NT2/D1 (cell line): ENCODE results near the gene CHAMP1.

Experiments used
- DNase-seq: peaks from one replicate; pipeline ENCODE4 v3.0.0-alpha.2; 2011; ENCODE audit warnings: low read depth, low spot score
- H3K27me3 ChIP-seq: 2 replicates; pipeline ENCODE4 v1.6.0; 2011; ENCODE audit warnings: mild to moderate bottlenecking; ENCODE audit not compliant: insufficient read length, insufficient read depth
- H3K36me3 ChIP-seq: 2 replicates; pipeline ENCODE4 v1.6.1; 2011; ENCODE audit warnings: mild to moderate bottlenecking, low read length, mixed read lengths; ENCODE audit not compliant: insufficient read depth, insufficient read length
- H3K4me1 ChIP-seq: 2 replicates; pipeline ENCODE4 v1.5.1; 2011; ENCODE audit not compliant: insufficient read depth, insufficient read length
- H3K4me3 ChIP-seq: 2 replicates; pipeline ENCODE4 v1.5.1; 2011; ENCODE audit warnings: low read depth; ENCODE audit not compliant: insufficient read length
- H3K9ac ChIP-seq: 2 replicates; pipeline ENCODE4 v1.6.0; 2011; ENCODE audit warnings: low read depth; ENCODE audit not compliant: insufficient read length
- H3K9me3 ChIP-seq: 2 replicates; pipeline ENCODE4 v1.5.1; 2011; ENCODE audit warnings: mild to moderate bottlenecking, low read length; ENCODE audit not compliant: insufficient read depth
- SUZ12 ChIP-seq: IDR thresholded peaks from 2 replicates; pipeline ENCODE4 v1.6.1; 2011; ENCODE audit not compliant: insufficient read length, insufficient read depth; ENCODE audit errors: extremely low read depth
- YY1 ChIP-seq: IDR thresholded peaks from 2 replicates; pipeline ENCODE4 v1.6.1; 2011; ENCODE audit not compliant: insufficient read length, insufficient read depth
- ZNF274 ChIP-seq: IDR thresholded peaks from 2 replicates; pipeline ENCODE4 v1.6.1; 2011; ENCODE audit warnings: mild to moderate bottlenecking, low read depth, low read length

CHAMP1 gene

GRCh38 chr13:114303700-114304327, 10.5 kb upstream of the CHAMP1 start:
- Histone ChIP-seq H3K36me3 (peaks cover 68% of the 10 kb centered on the region), H3K4me1 (no peaks in the 10 kb centered on the region), H3K27me3 (no peaks in the 10 kb centered on the region), H3K9me3 (no peaks in the 10 kb centered on the region), H3K4me3 (no peak overlapping the region), H3K9ac (no peak overlapping the region)
- no peak for DNase-seq
- no peak for TF ChIP-seq SUZ12
- no peak for TF ChIP-seq YY1
- TF ChIP-seq ZNF274: no peak

- no peak overlapping the region for H3K9ac ChIP-seq
- no peak for TF ChIP-seq YY1
- TF ChIP-seq SUZ12: no peak
- no peak for TF ChIP-seq ZNF274
- peaks cover 62% of the 10 kb centered on the region for H3K36me3 ChIP-seq
These were observed 9.8 kb upstream of the CHAMP1 start for GRCh38 chr13:114304346-114305034.

GRCh38 chr13:114309086-114309485, 5.2 kb upstream of the CHAMP1 start:
- no peak overlapping the region for H3K9ac ChIP-seq
- DNase-seq: no peak
- H3K4me1 ChIP-seq: no peaks in the 10 kb centered on the region
- no peak overlapping the region for H3K4me3 ChIP-seq
- no peak for TF ChIP-seq YY1
- no peak for TF ChIP-seq ZNF274
- TF ChIP-seq SUZ12: no peak
- peaks cover 24% of the 10 kb centered on the region for H3K36me3 ChIP-seq
- no peaks in the 10 kb centered on the region for H3K27me3 ChIP-seq
- no peaks in the 10 kb centered on the region for H3K9me3 ChIP-seq

More at GRCh38 chr13:114304346-114305034, 9.8 kb upstream of the CHAMP1 start:
- H3K9me3 ChIP-seq: no peaks in the 10 kb centered on the region
- no peak overlapping the region for H3K4me3 ChIP-seq
- no peak for DNase-seq
- no peaks in the 10 kb centered on the region for H3K27me3 ChIP-seq
- no peaks in the 10 kb centered on the region for H3K4me1 ChIP-seq

GRCh38 chr13:114309806-114310410, 4.4 kb upstream of the CHAMP1 start:
- H3K9me3 ChIP-seq: no peaks in the 10 kb centered on the region
- H3K4me1 ChIP-seq: no peaks in the 10 kb centered on the region
- no peak overlapping the region for H3K9ac ChIP-seq
- DNase-seq: no peak
- H3K36me3 ChIP-seq: peaks cover 17% of the 10 kb centered on the region
- no peaks in the 10 kb centered on the region for H3K27me3 ChIP-seq
- no peak overlapping the region for H3K4me3 ChIP-seq
- TF ChIP-seq YY1 (no peak), SUZ12 (no peak), ZNF274 (no peak)

- no peak for DNase-seq
- H3K4me1 ChIP-seq: no peaks in the 10 kb centered on the region
- H3K27me3 ChIP-seq: no peaks in the 10 kb centered on the region
- no peak overlapping the region for H3K4me3 ChIP-seq
- H3K9ac ChIP-seq: no peak overlapping the region
- peaks cover 13% of the 10 kb centered on the region for H3K36me3 ChIP-seq
- H3K9me3 ChIP-seq: no peaks in the 10 kb centered on the region
- TF ChIP-seq ZNF274 (no peak), SUZ12 (no peak), YY1 (no peak)
These were observed 3.3 kb upstream of the CHAMP1 start for GRCh38 chr13:114310956-114311355.

- Histone ChIP-seq H3K4me1 (no peaks in the 10 kb centered on the region), H3K9ac (no peak overlapping the region), H3K36me3 (peaks cover 10% of the 10 kb centered on the region), H3K9me3 (no peaks in the 10 kb centered on the region), H3K4me3 (no peak overlapping the region), H3K27me3 (no peaks in the 10 kb centered on the region)
- TF ChIP-seq ZNF274 (no peak), SUZ12 (no peak), YY1 (no peak)
- no peak for DNase-seq
These were observed 2.9 kb upstream of the CHAMP1 start for GRCh38 chr13:114311387-114311786.

GRCh38 chr13:114311908-114312307, 2.4 kb upstream of the CHAMP1 start:
- no peak overlapping the region for H3K4me3 ChIP-seq
- no peak for TF ChIP-seq SUZ12
- no peak for TF ChIP-seq ZNF274
- TF ChIP-seq YY1: no peak
- H3K4me1 ChIP-seq: no peaks in the 10 kb centered on the region
- no peak overlapping the region for H3K9ac ChIP-seq
- no peak for DNase-seq
- no peaks in the 10 kb centered on the region for H3K9me3 ChIP-seq
- no peaks in the 10 kb centered on the region for H3K27me3 ChIP-seq
- H3K36me3 ChIP-seq: peaks cover 5% of the 10 kb centered on the region
